ENCODE results near the gene CACNA1C. TPM values are rescaled to one million over a fixed set of nuclear protein-coding genes. Genes with fewer than 3 reads are reported as not detected.
A peak's percentile ranks its signal among the peaks of the same experiment; 100 is the strongest.

Gene CACNA1C
- total RNA-seq, 2 donors from 2014 or later: 0.86 to 6.3 TPM

GRCh38 chr12:2456122-2456812, 403.5 kb downstream of the CACNA1C start:
- H3K4me1 ChIP-seq (ENCODE audit: control insufficient read depth, insufficient read depth, low read length): no peaks in the 10 kb centered on the region
- 89 to 100% methylated on average over 3 to 12 of the region's 12 CpGs for WGBS, 2 experiments (ENCODE audit: insufficient coverage in 1 of 2, insufficient read length in 1 of 2)
- H3K27ac ChIP-seq (ENCODE audit: low read depth, low read length): no peak overlapping the region
- DNase-seq: peak; percentile 62
- Mint-ChIP-seq H3K36me3 (ENCODE audit: low read depth) (no peaks in the 10 kb centered on the region), H3K4me1 (peaks cover 4% of the 10 kb centered on the region), H3K27me3 (ENCODE audit: insufficient read depth) (no peaks in the 10 kb centered on the region), H3K4me3 (no peak overlapping the region), H3K9me3 (no peaks in the 10 kb centered on the region), H3K27ac (no peak overlapping the region)
- no peaks in the 10 kb centered on the region for H3K9me3 ChIP-seq (ENCODE audit: control insufficient read depth, low read length)
- H3K36me3 ChIP-seq (ENCODE audit: control insufficient read depth, insufficient read depth, low read length): no peaks in the 10 kb centered on the region
- H3K9ac ChIP-seq (ENCODE audit: extremely low read depth, low read length, poor library complexity, severe bottlenecking): no peak overlapping the region
- no peak overlapping the region for H3K4me3 ChIP-seq (ENCODE audit: low read length)
- TF ChIP-seq, protein P1, sequence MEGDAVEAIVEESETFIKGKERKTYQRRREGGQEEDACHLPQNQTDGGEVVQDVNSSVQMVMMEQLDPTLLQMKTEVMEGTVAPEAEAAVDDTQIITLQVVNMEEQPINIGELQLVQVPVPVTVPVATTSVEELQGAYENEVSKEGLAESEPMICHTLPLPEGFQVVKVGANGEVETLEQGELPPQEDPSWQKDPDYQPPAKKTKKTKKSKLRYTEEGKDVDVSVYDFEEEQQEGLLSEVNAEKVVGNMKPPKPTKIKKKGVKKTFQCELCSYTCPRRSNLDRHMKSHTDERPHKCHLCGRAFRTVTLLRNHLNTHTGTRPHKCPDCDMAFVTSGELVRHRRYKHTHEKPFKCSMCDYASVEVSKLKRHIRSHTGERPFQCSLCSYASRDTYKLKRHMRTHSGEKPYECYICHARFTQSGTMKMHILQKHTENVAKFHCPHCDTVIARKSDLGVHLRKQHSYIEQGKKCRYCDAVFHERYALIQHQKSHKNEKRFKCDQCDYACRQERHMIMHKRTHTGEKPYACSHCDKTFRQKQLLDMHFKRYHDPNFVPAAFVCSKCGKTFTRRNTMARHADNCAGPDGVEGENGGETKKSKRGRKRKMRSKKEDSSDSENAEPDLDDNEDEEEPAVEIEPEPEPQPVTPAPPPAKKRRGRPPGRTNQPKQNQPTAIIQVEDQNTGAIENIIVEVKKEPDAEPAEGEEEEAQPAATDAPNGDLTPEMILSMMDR (conservative IDR thresholded peaks at IDR 0.05): no peak
- no peaks in the 10 kb centered on the region for H3K27me3 ChIP-seq (ENCODE audit: control insufficient read depth, insufficient read depth, low read length, poor library complexity, severe bottlenecking)

DNA sequence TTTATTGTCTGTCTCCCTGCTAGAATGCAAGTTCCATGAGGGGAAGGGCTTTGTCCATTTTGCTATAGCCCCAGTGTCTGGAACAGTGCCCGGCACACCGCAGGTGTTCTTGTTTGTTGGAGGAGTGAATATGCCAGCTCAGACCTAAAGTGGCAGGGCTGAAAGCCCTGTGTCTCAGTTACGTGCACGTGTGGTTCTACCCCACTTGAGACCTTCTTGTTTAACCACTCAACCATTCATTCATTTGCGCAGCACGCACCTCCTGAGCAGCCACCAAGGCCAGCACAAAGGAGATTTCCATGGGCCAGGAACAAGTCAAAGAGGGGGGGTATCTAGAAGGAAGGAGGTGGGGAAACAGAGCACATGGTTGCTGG, 404.0 kb downstream of the CACNA1C start:
- no peaks in the 10 kb centered on the region for H3K36me3 Mint-ChIP-seq (ENCODE audit: low read depth)
- WGBS, 2 experiments (ENCODE audit: insufficient coverage in 1 of 2, insufficient read length in 1 of 2): 95 to 100% methylated on average over 2 to 6 of the region's 6 CpGs
- Histone ChIP-seq H3K9ac (ENCODE audit: extremely low read depth, low read length, poor library complexity, severe bottlenecking) (no peak overlapping the region), H3K4me3 (ENCODE audit: low read length) (no peak overlapping the region), H3K4me1 (ENCODE audit: control insufficient read depth, insufficient read depth, low read length) (no peaks in the 10 kb centered on the region), H3K9me3 (ENCODE audit: control insufficient read depth, low read length) (no peaks in the 10 kb centered on the region), H3K27ac (ENCODE audit: low read depth, low read length) (no peak overlapping the region), H3K27me3 (ENCODE audit: control insufficient read depth, insufficient read depth, low read length, poor library complexity, severe bottlenecking) (no peaks in the 10 kb centered on the region), H3K36me3 (ENCODE audit: control insufficient read depth, insufficient read depth, low read length) (no peaks in the 10 kb centered on the region)
- no peaks in the 10 kb centered on the region for H3K9me3 Mint-ChIP-seq
- TF ChIP-seq, protein P1 (conservative IDR thresholded peaks at IDR 0.05): no peak
- no peak overlapping the region for H3K4me3 Mint-ChIP-seq
- no peak overlapping the region for H3K27ac Mint-ChIP-seq
- DNase-seq: no peak
- no peaks in the 10 kb centered on the region for H3K27me3 Mint-ChIP-seq (ENCODE audit: insufficient read depth)
- peaks cover 4% of the 10 kb centered on the region for H3K4me1 Mint-ChIP-seq

- DNase-seq: no peak
- H3K9ac ChIP-seq (ENCODE audit: extremely low read depth, low read length, poor library complexity, severe bottlenecking): no peak overlapping the region
- H3K4me3 ChIP-seq (ENCODE audit: low read length): no peak overlapping the region
- peaks cover 4% of the 10 kb centered on the region for H3K4me1 Mint-ChIP-seq
- no peak overlapping the region for H3K4me3 Mint-ChIP-seq
- no peaks in the 10 kb centered on the region for H3K36me3 Mint-ChIP-seq (ENCODE audit: low read depth)
- TF ChIP-seq, protein P1 (conservative IDR thresholded peaks at IDR 0.05): no peak
- no peaks in the 10 kb centered on the region for H3K27me3 ChIP-seq (ENCODE audit: control insufficient read depth, insufficient read depth, low read length, poor library complexity, severe bottlenecking)
- H3K36me3 ChIP-seq (ENCODE audit: control insufficient read depth, insufficient read depth, low read length): no peaks in the 10 kb centered on the region
- H3K27me3 Mint-ChIP-seq (ENCODE audit: insufficient read depth): no peaks in the 10 kb centered on the region
- H3K9me3 ChIP-seq (ENCODE audit: control insufficient read depth, low read length): no peaks in the 10 kb centered on the region
- WGBS, 2 experiments (ENCODE audit: insufficient coverage in 1 of 2, insufficient read length in 1 of 2): 92 to 93% methylated on average over 17 to 23 of the region's 23 CpGs
- H3K27ac Mint-ChIP-seq: no peak overlapping the region
- H3K9me3 Mint-ChIP-seq: no peaks in the 10 kb centered on the region
- H3K4me1 ChIP-seq (ENCODE audit: control insufficient read depth, insufficient read depth, low read length): no peaks in the 10 kb centered on the region
- no peak overlapping the region for H3K27ac ChIP-seq (ENCODE audit: low read depth, low read length)
These were observed 404.6 kb downstream of the CACNA1C start for GRCh38 chr12:2457215-2457932.

All from endodermal cell (in vitro differentiated cells).